Measurements from ENCODE around the gene TFDP2.
"Not testable (repeated sequence)": the region's sequence is repeated elsewhere in the genome, so short reads cannot be mapped to it uniquely, and the experiment has no call there.

The TFDP2 gene

GRCh38 chr3:142124243-142124642 is 25.1 kb downstream of the TFDP2 start:
- DNase-seq: no peak

- no peak for DNase-seq
Measured at GRCh38 chr3:142120707-142121106, 28.6 kb downstream of the TFDP2 start.

GRCh38 chr3:142118911-142119310 is 30.4 kb downstream of the TFDP2 start:
- no peak for DNase-seq

GRCh38 chr3:142117056-142117851 is 32.1 kb downstream of the TFDP2 start:
- peak; percentile 92 for DNase-seq

- no peak for DNase-seq
Measured at GRCh38 chr3:142115867-142116668, 33.3 kb downstream of the TFDP2 start.

GRCh38 chr3:142112601-142113000 is 36.7 kb downstream of the TFDP2 start:
- no peak for DNase-seq

GRCh38 chr3:142106548-142106947 is 42.8 kb downstream of the TFDP2 start:
- no peak for DNase-seq

GRCh38 chr3:142105991-142106390 is 43.4 kb downstream of the TFDP2 start:
- DNase-seq: no peak

GRCh38 chr3:142104763-142105162 is 44.6 kb downstream of the TFDP2 start:
- DNase-seq: no peak

- no peak for DNase-seq
Measured at GRCh38 chr3:142098964-142099363, 50.4 kb downstream of the TFDP2 start.

- DNase-seq: no peak
Measured at GRCh38 chr3:142097099-142097843, 52.1 kb downstream of the TFDP2 start.

- DNase-seq: no peak
Measured at GRCh38 chr3:142095841-142096240, 53.5 kb downstream of the TFDP2 start.

- DNase-seq: not testable (repeated sequence)
Measured at GRCh38 chr3:142088925-142089324, 60.4 kb downstream of the TFDP2 start.

GRCh38 chr3:142088522-142088921 is 60.8 kb downstream of the TFDP2 start:
- DNase-seq: no peak

GRCh38 chr3:142087676-142088075 is 61.7 kb downstream of the TFDP2 start:
- DNase-seq: no peak

- no peak for DNase-seq
Measured at GRCh38 chr3:142086581-142087090, 62.7 kb downstream of the TFDP2 start.

- no peak for DNase-seq
Measured at GRCh38 chr3:142081178-142081577, 68.2 kb downstream of the TFDP2 start.

- DNase-seq: peak; percentile 87
Measured at GRCh38 chr3:142077859-142078500, 71.4 kb downstream of the TFDP2 start.

- peak; percentile 64 for DNase-seq
Measured at GRCh38 chr3:142077155-142077858, 72.0 kb downstream of the TFDP2 start.

- not testable (repeated sequence) for DNase-seq
Measured at GRCh38 chr3:142075656-142076055, 73.7 kb downstream of the TFDP2 start.

GRCh38 chr3:142072816-142073215 is 76.5 kb downstream of the TFDP2 start:
- no peak for DNase-seq

- DNase-seq: no peak
Measured at GRCh38 chr3:142065932-142066331, 83.4 kb downstream of the TFDP2 start.

Measured in NCI-H2029 (cell line).